ENCODE data around the gene HSPA5. TPM values are rescaled to one million over a fixed set of nuclear protein-coding genes. Genes with fewer than 3 reads are reported as not detected.

HSPA5 gene
- total and polyA plus RNA-seq, 2 donors (not counting 1 experiment from before 2014, with no cell fraction given), result 40.1 to 94.5 TPM

DNA sequence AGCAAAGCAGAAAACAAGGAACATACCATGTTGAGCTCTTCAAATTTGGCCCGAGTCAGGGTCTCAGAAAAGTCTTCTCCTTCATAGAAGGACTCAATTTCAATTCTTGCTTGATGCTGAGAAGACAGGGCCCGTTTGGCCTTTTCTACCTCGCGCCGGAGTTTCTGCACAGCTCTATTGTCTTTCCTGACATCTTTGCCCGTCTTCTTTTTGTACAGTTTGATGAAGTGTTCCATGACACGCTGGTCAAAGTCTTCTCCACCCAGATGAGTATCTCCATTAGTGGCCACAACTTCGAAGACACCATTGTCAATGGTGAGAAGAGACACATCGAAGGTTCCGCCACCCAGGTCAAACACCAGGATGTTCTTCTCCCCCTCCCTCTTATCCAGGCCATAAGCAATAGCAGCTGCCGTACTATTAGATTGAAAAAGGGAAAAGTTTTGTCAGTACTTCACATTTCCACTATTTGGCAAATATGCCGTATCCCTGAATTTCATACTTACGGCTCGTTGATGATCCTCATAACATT, 2.2 kb downstream of the HSPA5 start:
- no peak for TF ChIP-seq EZH2 (IDR thresholded peaks at IDR 0.05; ENCODE audit: borderline replicate concordance, insufficient read depth, low read depth, low read length, poor library complexity, severe bottlenecking)
- TF ChIP-seq, protein P1, sequence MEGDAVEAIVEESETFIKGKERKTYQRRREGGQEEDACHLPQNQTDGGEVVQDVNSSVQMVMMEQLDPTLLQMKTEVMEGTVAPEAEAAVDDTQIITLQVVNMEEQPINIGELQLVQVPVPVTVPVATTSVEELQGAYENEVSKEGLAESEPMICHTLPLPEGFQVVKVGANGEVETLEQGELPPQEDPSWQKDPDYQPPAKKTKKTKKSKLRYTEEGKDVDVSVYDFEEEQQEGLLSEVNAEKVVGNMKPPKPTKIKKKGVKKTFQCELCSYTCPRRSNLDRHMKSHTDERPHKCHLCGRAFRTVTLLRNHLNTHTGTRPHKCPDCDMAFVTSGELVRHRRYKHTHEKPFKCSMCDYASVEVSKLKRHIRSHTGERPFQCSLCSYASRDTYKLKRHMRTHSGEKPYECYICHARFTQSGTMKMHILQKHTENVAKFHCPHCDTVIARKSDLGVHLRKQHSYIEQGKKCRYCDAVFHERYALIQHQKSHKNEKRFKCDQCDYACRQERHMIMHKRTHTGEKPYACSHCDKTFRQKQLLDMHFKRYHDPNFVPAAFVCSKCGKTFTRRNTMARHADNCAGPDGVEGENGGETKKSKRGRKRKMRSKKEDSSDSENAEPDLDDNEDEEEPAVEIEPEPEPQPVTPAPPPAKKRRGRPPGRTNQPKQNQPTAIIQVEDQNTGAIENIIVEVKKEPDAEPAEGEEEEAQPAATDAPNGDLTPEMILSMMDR (IDR thresholded peaks at IDR 0.05), result no peak
- peaks cover 11 to 53% of the 10 kb centered on the region in 2 experiments for H3K36me3 ChIP-seq (replicated peaks in 1 of 2; ENCODE audit: control extremely low read depth in 1 of 2, control insufficient read depth in 1 of 2, extremely low read depth in 1 of 2, insufficient read depth in 2 of 2, low read length in 1 of 2)
- H2AFZ ChIP-seq (ENCODE audit: insufficient read depth, low read depth, low read length, poor library complexity, severe bottlenecking), result no peak overlapping the region
- no peak overlapping the region for H3K4me2 ChIP-seq (replicated peaks; ENCODE audit: low read depth, low read length, poor library complexity, severe bottlenecking)
- intact Hi-C loops (cut with micrococcal nuclease), result no loop called here
- H3K79me2 ChIP-seq (ENCODE audit: control insufficient read depth, insufficient read depth, low read length), result peaks cover 57% of the 10 kb centered on the region
- H3K27ac Mint-ChIP-seq, result peak overlapping the region; percentile 60
- no peak overlapping the region for H3K9ac ChIP-seq (ENCODE audit: low read length)
- no peaks in the 10 kb centered on the region for H3K27me3 Mint-ChIP-seq
- H3K4me3 Mint-ChIP-seq, result peak overlapping the region; percentile 54
- H3K4me1 ChIP-seq (ENCODE audit: control insufficient read depth in 2 of 2, insufficient read depth in 2 of 2, low read length in 2 of 2), result peaks cover 22 to 31% of the 10 kb centered on the region in 2 donors
- 92% methylated on average over 8 of the region's 14 CpGs for WGBS (ENCODE audit: insufficient coverage)
- POLR2A ChIA-PET, result no interaction called here
- H3K9me3 ChIP-seq (ENCODE audit: control extremely low read depth in 1 of 3, control insufficient read depth in 2 of 3, insufficient read depth in 1 of 3, low read length in 2 of 3), result no peaks in the 10 kb centered on the region
- H3K27me3 ChIP-seq (replicated peaks in 1 of 4; ENCODE audit: control extremely low read depth in 1 of 4, control insufficient read depth in 3 of 4, insufficient read depth in 4 of 4, low read length in 3 of 4), result no peaks in the 10 kb centered on the region
- CTCF ChIA-PET, result interaction anchor here (0.6 kb wide), 1 partner anchor 302 kb away, joined by 3 read pairs; no protein-coding TSS in a partner anchor
- no peak for ATAC-seq (ENCODE audit: low read depth)
- DNase-seq, result no peak
- H3K9me3 Mint-ChIP-seq (ENCODE audit: insufficient read depth), result no peaks in the 10 kb centered on the region
- no peak overlapping the region for H3K27ac ChIP-seq (ENCODE audit: low read length in 2 of 2)
- peaks cover 58% of the 10 kb centered on the region for H3K4me1 Mint-ChIP-seq
- no peak overlapping the region for H3K4me3 ChIP-seq (ENCODE audit: control extremely low read depth in 1 of 5, extremely low read depth in 1 of 5, insufficient read depth in 1 of 5, low read depth in 2 of 5, low read length in 4 of 5)
- peaks cover 19% of the 10 kb centered on the region for H4K20me1 ChIP-seq (ENCODE audit: control insufficient read depth, insufficient read depth, low read length, poor library complexity, severe bottlenecking)

DNA sequence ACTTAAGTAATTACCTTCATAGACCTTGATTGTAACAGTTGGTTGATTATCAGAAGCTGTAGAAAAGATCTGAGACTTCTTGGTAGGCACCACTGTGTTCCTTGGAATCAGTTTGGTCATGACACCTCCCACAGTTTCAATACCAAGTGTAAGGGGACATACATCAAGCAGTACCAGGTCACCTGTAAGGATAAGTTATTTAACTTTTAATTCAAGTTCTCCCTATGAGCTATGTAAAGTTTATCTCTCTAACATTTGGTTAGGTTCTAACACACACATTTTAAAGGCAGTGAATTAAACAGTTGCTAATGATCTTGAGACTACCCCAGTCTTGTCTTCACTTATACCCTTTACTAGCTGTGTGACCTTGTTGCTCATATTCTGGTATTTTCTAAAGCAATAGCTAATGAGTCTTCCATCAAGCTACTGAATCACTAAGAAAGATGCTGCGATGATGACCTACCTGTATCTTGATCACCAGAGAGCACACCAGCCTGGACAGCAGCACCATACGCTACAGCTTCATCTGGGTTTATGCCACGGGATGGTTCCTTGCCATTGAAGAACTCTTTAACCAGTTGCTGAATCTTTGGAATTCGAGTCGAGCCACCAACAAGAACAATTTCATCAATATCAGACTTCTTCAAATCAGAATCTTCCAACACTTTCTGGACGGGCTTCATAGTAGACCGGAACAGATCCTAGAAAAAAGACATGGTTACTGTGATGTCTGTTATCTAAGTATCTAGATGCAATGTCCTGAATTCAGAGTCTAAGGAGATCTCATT, 2.8 kb downstream of the HSPA5 start:
- Histone ChIP-seq H3K9me3 (ENCODE audit: control extremely low read depth in 1 of 3, control insufficient read depth in 2 of 3, insufficient read depth in 1 of 3, low read length in 2 of 3) (no peaks in the 10 kb centered on the region), H3K27ac (ENCODE audit: low read length in 2 of 2) (no peak overlapping the region), H3K27me3 (replicated peaks in 1 of 4; ENCODE audit: control extremely low read depth in 1 of 4, control insufficient read depth in 3 of 4, insufficient read depth in 4 of 4, low read length in 3 of 4) (no peaks in the 10 kb centered on the region), H2AFZ (ENCODE audit: insufficient read depth, low read depth, low read length, poor library complexity, severe bottlenecking) (no peak overlapping the region), H3K79me2 (ENCODE audit: control insufficient read depth, insufficient read depth, low read length) (peaks cover 57% of the 10 kb centered on the region), H3K4me3 (ENCODE audit: control extremely low read depth in 1 of 5, extremely low read depth in 1 of 5, insufficient read depth in 1 of 5, low read depth in 2 of 5, low read length in 4 of 5) (no peak overlapping the region), H4K20me1 (ENCODE audit: control insufficient read depth, insufficient read depth, low read length, poor library complexity, severe bottlenecking) (peaks cover 19% of the 10 kb centered on the region), H3K9ac (ENCODE audit: low read length) (no peak overlapping the region), H3K4me1 (ENCODE audit: control insufficient read depth in 2 of 2, insufficient read depth in 2 of 2, low read length in 2 of 2) (peaks cover 22 to 31% of the 10 kb centered on the region in 2 donors), H3K4me2 (replicated peaks; ENCODE audit: low read depth, low read length, poor library complexity, severe bottlenecking) (no peak overlapping the region), H3K36me3 (replicated peaks in 1 of 2; ENCODE audit: control extremely low read depth in 1 of 2, control insufficient read depth in 1 of 2, extremely low read depth in 1 of 2, insufficient read depth in 2 of 2, low read length in 1 of 2) (peaks cover 11 to 58% of the 10 kb centered on the region in 2 experiments)
- peak overlapping the region; percentile 60 for H3K27ac Mint-ChIP-seq
- no peak for TF ChIP-seq EZH2 (IDR thresholded peaks at IDR 0.05; ENCODE audit: borderline replicate concordance, insufficient read depth, low read depth, low read length, poor library complexity, severe bottlenecking)
- TF ChIP-seq, protein P1 (IDR thresholded peaks at IDR 0.05), result no peak
- 74% methylated on average over 2 of the region's 7 CpGs for WGBS (ENCODE audit: insufficient coverage)
- ChIA-PET CTCF (interaction anchor here (0.6 kb wide), 1 partner anchor 1355 kb away, joined by 4 read pairs; no protein-coding TSS in a partner anchor), POLR2A (interaction anchor here (0.6 kb wide), 1 partner anchor 1403 kb away, joined by 4 read pairs; no protein-coding TSS in a partner anchor)
- DNase-seq, result no peak
- H3K9me3 Mint-ChIP-seq (ENCODE audit: insufficient read depth), result no peaks in the 10 kb centered on the region
- peaks cover 60% of the 10 kb centered on the region for H3K4me1 Mint-ChIP-seq
- peak overlapping the region; percentile 54 for H3K4me3 Mint-ChIP-seq
- no peaks in the 10 kb centered on the region for H3K27me3 Mint-ChIP-seq
- no peak for ATAC-seq (ENCODE audit: low read depth)
- intact Hi-C loops (cut with micrococcal nuclease), result no loop called here
